GM19467 (cell line): Measurements from ENCODE around the gene ZNF883.
"Not testable (repeated sequence)": the region's sequence is repeated elsewhere in the genome, so short reads cannot be mapped to it uniquely, and the experiment has no call there.

ENCODE experiments used
- ATAC-seq: cut with Tn5 transposase; IDR thresholded peaks from one replicate; pipeline ENCODE4 v1.9.1; 2021; ENCODE audit warnings: mild to moderate bottlenecking, moderate library complexity; ENCODE audit not compliant: unreplicated experiment

Gene ZNF883

GRCh38 chr9:113011911-113012381, at the start of gene ZNF883:
TSS of gene ZNF883 (minus strand) at chr9:113012192.
- no peak for ATAC-seq

- not testable (repeated sequence) for ATAC-seq
Measured at GRCh38 chr9:113061072-113061850, 49.3 kb upstream of the ZNF883 start.

- not testable (repeated sequence) for ATAC-seq
Measured at GRCh38 chr9:113059581-113060284, 47.7 kb upstream of the ZNF883 start.

GRCh38 chr9:113057193-113057592, 45.2 kb upstream of the ZNF883 start:
- no peak for ATAC-seq

GRCh38 chr9:113056191-113057106, 44.5 kb upstream of the ZNF883 start, which contains the start of gene ZFP37:
TSS of gene ZFP37 (minus strand) at chr9:113056724. CDS start at chr9:113056688, 36 bp downstream.
- peak; percentile 93 for ATAC-seq

GRCh38 chr9:113042884-113043657, 31.1 kb upstream of the ZNF883 start:
- ATAC-seq, result no peak

GRCh38 chr9:113026200-113026599, 14.2 kb upstream of the ZNF883 start:
- ATAC-seq, result no peak

GRCh38 chr9:113018247-113018646, 6.3 kb upstream of the ZNF883 start:
- no peak for ATAC-seq

- ATAC-seq, result no peak
Measured at GRCh38 chr9:113012492-113012891, 500 bp upstream of the ZNF883 start.

- no peak for ATAC-seq
Measured at GRCh38 chr9:113005777-113006176, 6.2 kb downstream of the ZNF883 start.

GRCh38 chr9:112997236-112997941, 14.6 kb downstream of the ZNF883 start:
- ATAC-seq, result no peak

GRCh38 chr9:112971415-112971814, 40.6 kb downstream of the ZNF883 start:
- no peak for ATAC-seq

GRCh38 chr9:112970939-112971338, 41.1 kb downstream of the ZNF883 start:
- no peak for ATAC-seq

GRCh38 chr9:112969730-112970129, 42.3 kb downstream of the ZNF883 start:
- no peak for ATAC-seq

GRCh38 chr9:112955550-112955949, 56.4 kb downstream of the ZNF883 start:
- no peak for ATAC-seq

GRCh38 chr9:112945620-112946208, 66.3 kb downstream of the ZNF883 start:
- no peak for ATAC-seq

- ATAC-seq, result no peak
Measured at GRCh38 chr9:112939418-112939817, 72.6 kb downstream of the ZNF883 start.

GRCh38 chr9:112933696-112934095, 78.3 kb downstream of the ZNF883 start:
- no peak for ATAC-seq

GRCh38 chr9:112925058-112925641, 86.8 kb downstream of the ZNF883 start:
- no peak for ATAC-seq
